HG02763 (cell line): Measurements from ENCODE around the gene ZNF558.
"Not testable (repeated sequence)": the region's sequence is repeated elsewhere in the genome, so short reads cannot be mapped to it uniquely, and the experiment has no call there.

ENCODE experiments used
- ATAC-seq: cut with Tn5 transposase; IDR thresholded peaks from one replicate; pipeline ENCODE4 v1.9.1; 2021; ENCODE audit warnings: mild to moderate bottlenecking, moderate library complexity; ENCODE audit not compliant: unreplicated experiment

The ZNF558 gene

DNA sequence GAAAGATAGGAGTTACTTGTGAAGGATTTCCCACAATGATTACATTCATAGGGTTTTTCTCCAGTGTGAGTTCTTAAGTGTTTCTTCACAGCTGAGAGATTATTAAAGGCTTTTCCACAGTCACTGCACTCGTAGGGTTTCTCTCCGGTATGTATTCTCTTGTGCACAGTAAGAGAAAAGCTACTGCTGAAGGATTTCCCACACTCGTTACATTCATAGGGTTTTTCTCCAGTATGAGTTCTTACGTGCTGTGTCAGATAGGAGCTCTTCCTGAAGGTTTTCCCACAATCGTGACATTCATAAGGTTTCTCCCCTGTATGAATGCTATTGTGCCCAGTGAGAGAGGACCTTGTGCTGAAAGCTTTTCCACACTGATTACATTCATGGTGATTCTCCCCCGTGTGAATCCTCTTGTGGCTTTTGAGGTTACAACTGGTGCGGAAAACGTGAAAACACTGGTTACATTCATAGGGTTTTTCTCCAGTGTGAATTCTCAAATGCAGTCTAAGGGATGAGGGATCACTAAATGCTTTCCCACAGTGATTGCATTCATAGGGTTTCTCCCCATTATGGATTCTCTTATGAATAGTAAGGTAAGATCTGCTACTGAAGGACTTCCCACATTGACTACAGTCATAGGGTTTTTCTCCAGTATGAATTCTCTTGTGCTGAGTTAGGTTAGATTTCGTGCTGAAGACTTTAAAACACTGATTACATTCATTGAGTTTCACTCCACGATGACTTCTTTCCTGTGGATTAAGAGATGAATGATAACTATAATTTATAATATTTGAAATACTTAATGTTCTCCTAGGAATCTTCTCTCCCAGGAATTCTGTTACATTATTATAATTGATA is 20.6 kb downstream of the ZNF558 start:
- ATAC-seq, result no peak

DNA sequence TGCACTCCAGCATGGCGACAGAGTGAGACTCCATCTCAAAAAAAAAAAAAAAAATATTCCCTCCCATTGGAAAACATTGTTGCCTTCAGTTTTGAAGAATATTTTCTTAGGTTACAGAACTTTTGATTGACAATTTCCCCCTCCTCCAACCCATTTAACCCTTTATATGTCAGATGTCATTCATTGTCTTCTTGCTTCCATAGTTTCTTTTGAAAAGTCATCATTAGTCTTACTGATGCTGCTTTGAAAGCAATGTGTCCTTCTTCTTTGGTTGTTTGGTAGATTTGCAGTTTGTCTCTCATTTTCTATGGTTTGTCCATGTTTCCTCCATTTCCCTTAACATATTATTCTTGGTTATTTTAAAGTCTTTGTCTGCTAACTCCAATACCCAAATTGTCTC is 25.4 kb downstream of the ZNF558 start:
- ATAC-seq, result no peak

GRCh38 chr19:8794823-8795222 is 37.3 kb downstream of the ZNF558 start:
- no peak for ATAC-seq

DNA sequence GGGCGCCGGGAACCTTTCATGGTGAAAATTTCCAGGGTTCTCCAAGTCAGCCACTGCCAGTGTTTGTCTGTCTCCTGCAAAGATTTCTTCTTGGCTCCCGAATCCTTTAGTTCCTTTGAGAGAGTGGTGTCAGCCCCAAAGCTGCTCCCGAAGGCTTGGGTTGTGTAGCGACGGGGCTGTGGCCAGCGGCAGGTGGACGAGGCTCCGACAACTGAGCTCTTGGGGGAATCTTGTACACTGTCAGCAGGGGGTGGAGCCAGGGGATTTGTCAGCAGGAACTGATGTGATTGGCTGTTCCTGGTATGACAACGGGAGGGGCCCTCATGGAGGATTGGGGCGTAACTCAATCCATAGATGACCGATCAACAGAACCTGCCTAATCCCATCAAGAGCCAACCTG is 58.5 kb downstream of the ZNF558 start:
- not testable (repeated sequence) for ATAC-seq

DNA sequence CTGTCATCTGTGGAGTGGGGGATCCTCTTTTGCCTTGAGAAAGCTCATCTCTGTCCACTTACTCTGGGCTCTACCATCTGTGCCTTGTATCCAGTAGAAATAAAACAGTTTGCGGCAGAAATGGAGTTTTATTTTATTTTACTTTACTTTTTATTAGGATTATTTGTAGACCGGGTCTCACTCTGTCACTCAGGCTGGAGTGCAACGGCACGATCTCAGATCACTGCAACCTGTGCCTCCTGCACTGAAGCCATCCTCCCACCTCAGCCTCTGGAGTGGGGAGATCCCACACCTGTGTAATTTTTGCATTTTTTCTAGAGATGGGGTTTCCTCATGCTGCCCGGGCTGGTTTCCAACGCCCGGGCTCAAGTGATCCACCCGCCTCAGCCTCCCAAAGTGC is 62.8 kb downstream of the ZNF558 start:
- ATAC-seq, result not testable (repeated sequence)

- ATAC-seq, result not testable (repeated sequence)
Observed at GRCh38 chr19:8767257-8767656, 64.8 kb downstream of the ZNF558 start.
